Hippocampal formation (tissue), 2 donors: ENCODE measurements around the gene C2CD4D.
"Not testable (repeated sequence)": the region's sequence is repeated elsewhere in the genome, so short reads cannot be mapped to it uniquely, and the experiment has no call there.

ENCODE experiments used
- DNase-seq, 2 donors: peaks; one replicate each; lab custom pipeline; 2025; lab: John Stamatoyannopoulos, UW

Gene C2CD4D

DNA sequence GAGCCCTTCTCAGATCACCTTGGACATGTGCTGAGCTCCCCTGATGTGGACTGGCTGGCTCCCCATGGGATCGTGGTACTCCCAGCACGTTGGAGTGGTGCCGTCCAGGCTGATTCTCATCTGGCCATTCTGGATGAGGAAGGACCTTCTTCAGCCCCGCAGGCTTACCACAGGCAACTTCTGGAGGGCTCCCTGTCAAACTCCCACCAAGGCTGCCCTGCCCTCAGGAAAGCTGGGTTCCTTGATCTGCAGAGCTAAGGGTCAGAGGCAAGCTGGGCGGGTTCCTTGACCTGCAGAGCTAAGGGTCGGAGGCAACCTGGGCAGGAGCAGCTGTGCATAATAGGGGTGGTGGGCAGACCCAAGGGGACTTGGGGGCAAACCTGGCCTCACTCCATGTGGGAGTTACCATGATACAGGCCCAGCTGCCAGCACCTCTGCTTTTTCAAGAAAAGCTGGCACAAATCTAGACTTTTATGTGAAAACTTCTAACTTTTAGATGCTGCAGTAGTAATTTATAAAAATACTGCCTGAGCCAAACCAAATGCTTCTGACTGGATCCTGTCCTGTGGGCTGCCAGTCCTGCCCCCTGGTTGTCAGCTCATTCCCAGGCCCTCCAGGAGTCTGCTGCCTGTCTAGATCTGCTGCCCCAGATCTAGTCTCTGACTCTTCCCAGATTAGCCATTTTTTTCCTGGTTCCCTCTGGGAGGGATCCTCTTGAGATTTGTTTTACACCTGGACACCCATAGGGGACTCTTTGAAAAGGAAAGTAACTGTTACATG is 19.5 kb upstream of the C2CD4D start:
- no peak for DNase-seq

- DNase-seq, result no peak
Measured at GRCh38 chr1:151858030-151858746, 18.6 kb upstream of the C2CD4D start.

DNA sequence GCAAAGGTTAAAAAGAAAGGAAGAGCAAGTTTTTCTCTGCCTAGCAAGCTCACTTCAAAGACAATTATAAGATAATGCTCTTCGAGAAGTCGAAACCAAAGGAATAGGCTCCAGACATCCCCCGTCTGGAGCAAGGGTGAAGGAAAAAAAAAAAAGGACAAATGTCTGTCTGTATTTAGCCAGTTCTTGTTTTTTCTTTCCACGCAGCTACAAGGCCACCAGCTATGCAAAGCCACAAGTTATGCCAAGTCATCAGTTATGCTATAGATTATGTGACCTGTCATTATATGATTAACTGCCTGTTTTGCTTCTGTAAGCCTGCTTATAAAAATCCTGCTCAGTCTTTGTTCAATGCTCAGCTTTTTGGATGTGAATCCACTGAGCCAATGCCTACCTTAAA is 16.3 kb upstream of the C2CD4D start:
- DNase-seq, result no peak

- DNase-seq, result not testable (repeated sequence)
Measured at GRCh38 chr1:151855516-151855915, 15.9 kb upstream of the C2CD4D start.

DNA sequence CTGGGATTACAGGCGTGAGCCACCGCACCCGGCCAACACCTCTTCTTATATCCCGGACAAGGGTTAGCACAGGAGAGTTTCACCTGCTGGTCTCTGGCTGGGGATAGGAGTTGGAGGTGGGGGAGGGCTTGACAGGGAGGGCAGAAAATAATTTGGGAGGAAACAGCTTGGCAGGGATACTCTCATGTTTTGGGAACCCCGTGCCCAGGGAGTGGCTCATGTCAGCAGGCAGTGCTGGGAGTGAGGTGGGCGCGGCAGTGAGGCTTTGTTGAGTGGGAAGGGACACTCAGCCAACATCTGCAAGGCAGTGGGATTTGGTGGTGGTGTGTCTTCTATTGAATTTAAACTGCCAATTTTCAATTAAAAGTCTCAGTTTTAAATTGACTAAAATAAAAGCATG is 15.0 kb upstream of the C2CD4D start:
- no peak for DNase-seq

GRCh38 chr1:151853411-151853943 is 13.9 kb upstream of the C2CD4D start, which contains the start of gene THEM5:
Gene THEM5, minus strand, starts transcription at chr1:151853712. Its CDS starts 147 bp downstream, at chr1:151853565.
- DNase-seq, result no peak

- no peak for DNase-seq
Measured at GRCh38 chr1:151852733-151853132, 13.1 kb upstream of the C2CD4D start.

DNA sequence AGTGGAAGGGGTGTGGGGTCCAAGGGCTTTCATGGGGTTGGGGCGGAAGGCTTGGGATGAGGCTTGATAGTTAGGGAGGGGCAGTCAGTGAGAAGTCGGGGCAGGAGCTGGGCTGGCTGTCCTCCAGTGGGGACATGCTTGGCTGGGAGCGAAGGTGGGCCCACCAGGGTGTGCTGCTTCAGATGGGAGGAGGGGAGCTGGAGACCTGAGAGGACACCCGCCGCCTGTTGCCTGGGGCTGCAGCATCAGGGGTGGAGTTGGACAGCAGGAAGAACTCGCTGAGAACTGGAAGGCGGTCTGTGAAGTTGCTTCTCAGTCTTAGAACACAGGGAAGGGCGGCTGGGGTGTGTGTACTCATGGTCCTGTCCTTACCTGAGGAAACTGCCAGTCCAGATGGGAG is 12.3 kb upstream of the C2CD4D start:
- no peak for DNase-seq

- no peak for DNase-seq
Measured at GRCh38 chr1:151849871-151850270, 10.3 kb upstream of the C2CD4D start.

DNA sequence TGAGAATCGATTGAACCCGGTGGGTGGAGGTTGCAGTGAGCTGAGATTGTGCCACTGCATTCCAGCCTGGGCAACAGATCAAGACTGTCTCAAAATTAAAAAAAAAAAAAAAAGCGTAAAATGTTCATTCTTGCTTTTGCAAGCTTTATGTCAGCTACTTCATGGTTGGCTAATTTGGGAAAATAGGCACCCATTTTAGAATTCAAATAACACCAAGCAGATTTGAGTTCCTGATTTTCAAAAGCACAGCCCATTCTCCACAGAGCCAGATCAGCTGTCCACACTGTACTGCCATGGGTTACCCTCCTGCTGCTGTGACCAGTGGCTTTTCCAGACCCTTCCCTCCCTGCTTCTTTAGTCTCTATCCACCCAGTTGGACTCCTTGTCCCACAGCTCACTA is 9.5 kb upstream of the C2CD4D start:
- no peak for DNase-seq

GRCh38 chr1:151847867-151848596 is 8.4 kb upstream of the C2CD4D start:
- DNase-seq, result no peak

GRCh38 chr1:151846686-151847237 is 7.1 kb upstream of the C2CD4D start:
- no peak for DNase-seq

DNA sequence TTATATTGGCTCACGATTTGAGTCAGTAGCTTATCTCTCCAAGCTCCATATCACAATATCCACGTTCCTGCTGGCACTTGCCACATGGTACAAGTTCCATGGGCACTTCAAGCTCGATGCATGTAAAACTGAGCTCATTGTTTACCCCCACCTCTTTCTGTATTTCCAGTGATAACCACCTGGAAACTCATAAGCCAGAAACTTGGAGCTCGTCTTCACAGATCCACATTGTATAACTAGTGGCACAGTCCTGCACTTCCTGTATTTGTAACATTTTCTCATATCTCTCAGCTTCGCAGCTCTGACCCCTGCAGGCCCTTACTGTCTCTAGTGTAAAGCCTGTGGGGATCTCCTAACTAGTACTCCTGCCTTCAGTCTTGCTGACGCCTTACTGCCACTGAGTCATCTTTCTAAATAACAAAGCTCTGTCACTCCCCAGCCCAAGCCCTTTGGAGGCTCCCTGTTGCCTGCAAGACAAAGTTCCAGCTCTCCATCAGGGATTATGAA is 6.5 kb upstream of the C2CD4D start:
- DNase-seq, result no peak

GRCh38 chr1:151843398-151843797 is 3.8 kb upstream of the C2CD4D start:
- no peak for DNase-seq

DNA sequence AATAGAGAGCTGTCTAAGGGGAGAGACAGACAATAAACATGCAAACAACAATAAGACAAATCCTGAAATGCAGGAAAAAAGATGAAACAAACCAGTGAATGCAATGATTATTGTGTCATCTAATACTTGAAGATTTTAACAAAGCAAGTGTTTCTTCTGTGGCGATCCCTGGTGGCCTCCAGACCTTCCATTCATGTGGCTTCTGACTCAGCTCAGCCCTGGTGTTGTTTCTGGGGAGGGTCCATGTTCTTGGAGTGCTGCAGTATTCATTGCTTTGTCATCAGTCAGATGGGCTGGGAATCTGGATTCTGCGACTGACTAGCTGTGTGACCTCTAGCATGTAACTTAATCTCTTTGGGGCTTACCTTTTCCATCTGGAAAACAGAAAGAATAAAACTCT is 1.5 kb upstream of the C2CD4D start:
- no peak for DNase-seq

DNA sequence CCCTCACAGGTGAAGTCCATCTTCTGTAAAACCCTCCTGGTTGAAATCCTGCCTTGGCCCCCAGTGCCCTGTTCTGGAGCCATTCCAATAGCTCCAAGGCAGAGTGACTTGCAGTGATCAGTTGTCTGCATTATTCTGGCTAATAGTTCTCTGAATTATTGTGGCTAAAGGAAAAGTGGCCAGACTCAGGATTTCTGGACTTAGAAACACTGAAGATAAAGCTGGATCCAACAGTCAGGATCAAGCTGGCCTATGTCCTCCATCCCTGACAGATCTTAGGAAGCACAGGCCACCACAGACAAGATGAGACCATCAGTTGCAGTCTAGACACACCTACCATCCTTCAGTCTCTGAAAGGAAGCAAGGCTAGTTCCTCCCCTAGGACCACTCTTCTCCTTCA is 801 bp upstream of the C2CD4D start:
- DNase-seq, result no peak

DNA sequence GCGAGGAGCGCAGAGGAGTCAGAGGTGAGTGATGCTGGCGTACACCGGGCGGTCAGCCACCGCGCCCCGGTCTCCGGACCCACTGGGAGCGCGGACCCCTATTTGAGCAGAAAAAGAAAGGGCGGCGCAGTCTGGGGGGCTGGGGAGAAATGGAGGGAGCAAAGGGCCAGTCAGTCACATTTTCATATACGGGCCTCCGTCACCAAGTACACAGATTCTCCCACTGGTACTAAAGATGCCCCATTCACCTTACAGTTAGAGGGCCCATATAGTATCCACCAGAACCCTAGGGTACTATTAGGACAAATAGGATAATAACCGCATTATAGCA is 573 bp downstream of the C2CD4D start:
- DNase-seq, result no peak

DNA sequence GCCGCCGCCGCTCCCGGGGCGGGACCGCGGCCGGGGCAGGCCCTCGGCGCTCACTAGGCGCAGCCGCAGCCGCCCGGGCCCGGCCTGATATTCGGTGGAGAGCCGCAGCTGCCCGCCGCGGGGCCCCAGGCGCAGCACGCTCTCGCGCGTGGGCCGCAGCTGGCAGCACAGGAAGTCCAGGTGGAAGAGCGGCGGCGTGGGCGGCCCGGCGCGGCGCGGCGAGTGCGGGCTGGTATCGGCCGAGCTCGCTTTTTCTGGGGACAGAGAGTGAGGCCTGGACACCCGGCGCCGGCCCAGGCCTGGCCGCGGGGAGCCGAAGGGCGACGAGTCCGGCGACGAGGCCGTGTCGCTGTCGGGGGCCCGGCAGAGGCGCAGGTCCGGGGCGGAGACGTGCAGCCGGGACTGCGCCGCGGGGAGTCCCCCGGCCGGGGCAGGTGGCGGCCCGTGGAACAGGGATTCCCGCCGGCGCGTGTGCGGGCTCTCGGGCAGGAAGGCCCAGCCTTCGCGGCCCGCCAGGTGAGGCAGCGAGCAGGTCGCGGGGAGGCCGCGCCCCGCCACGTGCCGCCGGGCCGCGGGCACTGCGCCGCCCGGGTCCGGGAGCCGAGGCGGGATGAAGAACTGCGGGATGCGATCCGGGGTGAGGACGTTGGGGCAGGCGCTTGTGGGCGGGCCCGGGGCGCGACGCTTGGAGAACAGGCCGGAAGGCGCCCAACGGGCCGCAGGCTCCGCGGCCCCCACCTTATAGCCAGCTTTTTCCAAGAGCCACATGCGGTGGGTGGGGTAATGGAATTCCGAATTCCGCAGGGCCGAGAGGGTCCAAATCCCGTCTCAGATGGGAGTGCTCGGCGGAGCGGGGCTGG is 1.2 kb downstream of the C2CD4D start:
- DNase-seq, result no peak

DNA sequence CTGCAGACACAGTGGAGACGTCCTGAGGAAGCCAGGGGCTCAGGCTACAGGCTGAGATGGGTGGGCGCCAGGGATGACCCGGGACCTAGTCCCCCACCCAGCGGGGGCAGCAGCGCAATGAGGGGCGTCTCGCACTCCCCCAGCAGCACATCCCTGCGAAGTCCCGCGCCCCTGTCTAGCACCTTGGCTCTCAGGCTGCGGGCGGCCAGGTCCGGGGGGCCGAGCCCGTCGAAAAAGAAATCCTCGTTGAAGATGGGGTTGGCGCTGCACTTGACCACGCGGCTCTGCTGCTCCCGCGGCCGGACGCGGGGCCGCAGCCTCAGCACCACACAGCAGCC is 1.8 kb downstream of the C2CD4D start:
- no peak for DNase-seq

GRCh38 chr1:151837197-151837596 is 2.4 kb downstream of the C2CD4D start:
- no peak for DNase-seq

GRCh38 chr1:151835596-151835995 is 4.0 kb downstream of the C2CD4D start:
- DNase-seq, result no peak
